NCI-H82 treated with DMSO at 0.1 percent for 48 hours (cell line): ENCODE results near the gene AKAP3.

Experiments
- DNase-seq: peaks from one replicate; lab custom pipeline; 2025; ENCODE audit not compliant: unreplicated experiment; lab: John Stamatoyannopoulos, UW

The AKAP3 gene

DNA sequence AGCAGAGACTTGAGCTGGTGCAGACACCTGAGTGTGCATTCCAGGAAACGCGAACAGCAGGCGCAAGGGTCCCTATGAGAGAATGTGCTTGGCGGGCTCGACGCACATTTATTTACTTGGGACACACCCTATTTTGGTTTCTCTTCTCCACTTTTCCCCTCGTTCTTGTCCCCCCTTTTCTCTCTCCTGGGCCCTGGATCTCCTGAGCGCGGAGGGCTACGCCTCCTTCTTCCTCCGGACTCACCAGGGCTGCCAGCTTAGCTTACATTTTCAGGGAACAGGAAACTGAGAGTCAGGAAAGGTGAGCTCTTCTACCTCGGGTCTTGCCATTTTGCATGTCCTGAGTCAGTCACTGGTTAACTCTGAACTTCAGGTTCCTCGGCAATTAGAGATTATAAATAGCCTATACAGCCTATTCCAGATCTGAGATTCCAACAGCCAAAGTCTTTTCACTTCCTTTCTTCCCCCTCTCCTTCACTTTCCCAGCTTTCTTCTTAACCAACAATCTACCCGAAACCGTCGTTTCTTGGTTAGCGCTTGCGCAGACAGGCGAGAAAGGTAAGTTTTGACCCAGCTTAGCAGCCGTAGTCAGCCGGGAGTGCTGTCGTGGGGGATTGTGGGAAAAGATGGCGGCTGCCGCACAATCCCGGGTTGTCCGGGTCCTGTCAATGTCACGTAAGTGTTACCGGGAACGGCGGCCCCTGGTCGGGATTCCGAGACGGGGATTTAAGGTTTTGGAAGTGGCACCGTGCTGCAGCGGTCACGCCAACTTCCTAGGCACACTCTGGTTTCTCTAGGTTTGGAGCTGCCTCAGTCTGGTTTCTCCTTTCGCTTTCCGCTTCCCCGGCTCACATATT, at the start of gene AKAP3, which contains the start of gene NDUFA9:
Gene AKAP3 (minus strand): TSS at position 551 of the 857 bp plus-strand sequence. CDS start 10,855 bp downstream, outside the sequence.
Gene NDUFA9 (plus strand): TSS at position 614 of the 857 bp plus-strand sequence. CDS start 13 bp downstream, at position 627.
- DNase-seq, result peak; percentile 78

DNA sequence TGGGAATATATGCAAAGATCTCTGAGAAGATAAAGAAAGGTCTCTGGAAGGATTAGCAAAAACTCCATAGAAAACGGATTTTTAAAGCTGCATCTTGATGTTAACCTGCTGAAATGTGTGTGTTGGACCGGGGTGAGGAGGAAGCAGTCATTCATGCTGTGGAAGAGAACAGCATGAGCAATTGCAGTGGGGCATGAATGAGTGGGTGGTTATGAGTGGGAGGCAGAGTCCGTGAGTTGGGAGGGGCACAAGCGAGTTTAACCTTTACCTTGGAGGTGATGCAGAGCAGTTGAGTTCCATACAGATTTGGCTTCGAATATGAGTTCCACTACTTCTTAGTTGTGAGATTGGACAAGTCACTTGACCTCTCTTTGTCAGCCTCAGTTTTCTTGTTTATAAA, 41.9 kb upstream of the AKAP3 start:
- no peak for DNase-seq

DNA sequence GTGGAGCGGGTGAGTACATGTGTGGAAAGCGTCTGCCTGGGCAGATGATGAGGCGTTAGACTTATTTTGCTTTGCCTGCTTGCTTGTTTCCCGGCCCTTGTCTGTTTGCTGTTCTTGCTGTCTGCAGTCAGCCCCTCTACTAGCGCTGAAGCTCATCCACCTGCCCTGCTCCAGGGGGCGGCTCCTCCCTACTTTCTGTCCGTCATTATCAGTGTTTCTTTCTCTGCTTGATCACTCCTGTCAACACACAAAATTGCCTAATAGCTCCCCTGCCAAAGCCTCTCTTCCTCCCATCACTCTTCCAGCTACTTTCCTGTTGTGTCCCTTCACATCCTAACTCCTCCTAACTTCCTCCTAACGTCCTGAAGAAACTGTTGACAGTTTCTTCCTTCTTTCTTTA, 36.5 kb upstream of the AKAP3 start:
- no peak for DNase-seq

DNA sequence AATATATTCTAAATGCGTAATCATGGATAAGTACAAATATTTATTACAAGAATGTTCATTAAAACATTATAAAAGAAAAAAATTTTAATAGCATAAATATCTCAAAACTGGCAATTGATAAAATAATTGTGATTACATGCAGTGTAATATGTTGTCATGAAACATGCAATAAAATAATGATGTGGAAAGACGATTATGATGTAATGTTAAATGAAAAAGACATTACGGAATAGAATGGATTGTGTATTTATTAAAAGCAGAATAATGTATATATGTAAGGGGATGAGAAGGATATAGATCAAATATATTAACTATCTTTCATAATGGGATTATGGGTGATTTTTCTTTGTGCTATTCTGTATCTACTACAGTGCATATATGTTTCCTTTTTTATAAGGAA, 32.9 kb upstream of the AKAP3 start:
- no peak for DNase-seq

DNA sequence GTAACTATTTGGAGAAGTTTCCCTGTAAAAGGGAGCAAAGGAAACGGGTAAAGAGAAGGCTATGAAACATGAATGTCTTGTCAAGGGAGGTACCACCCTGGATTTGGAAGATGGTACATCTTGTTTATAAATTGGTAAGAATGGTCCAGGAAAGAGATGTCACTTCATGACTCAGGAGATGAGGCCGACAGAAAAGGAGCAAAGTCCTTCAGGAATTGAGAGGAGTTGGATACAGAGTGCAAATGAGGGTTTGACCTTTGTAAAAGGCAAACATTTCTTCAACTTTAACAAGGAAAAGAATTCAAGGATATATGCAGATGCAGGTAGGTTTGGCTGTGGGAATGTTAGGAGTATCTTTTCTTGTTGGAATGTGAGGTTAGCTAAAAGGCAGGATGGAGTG, 30.9 kb upstream of the AKAP3 start:
- no peak for DNase-seq

DNA sequence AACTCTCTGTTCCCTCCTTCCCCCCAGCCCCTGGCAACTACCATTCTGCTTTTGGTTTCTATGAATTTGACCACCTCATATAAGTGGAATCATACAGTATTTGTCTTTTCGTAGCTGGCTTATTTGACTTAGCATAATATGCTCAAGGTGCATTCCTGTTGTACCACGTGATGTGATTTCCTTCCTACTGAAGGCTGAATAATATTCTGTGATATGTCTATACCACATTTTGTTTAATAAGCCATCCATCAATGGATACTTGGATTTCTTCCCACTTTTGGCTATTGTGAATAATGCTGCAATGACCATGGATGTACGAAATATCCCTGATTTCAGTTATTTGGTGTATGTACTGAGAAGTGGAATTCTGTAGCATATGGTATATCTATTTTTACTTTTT, 16.4 kb upstream of the AKAP3 start:
- no peak for DNase-seq

DNA sequence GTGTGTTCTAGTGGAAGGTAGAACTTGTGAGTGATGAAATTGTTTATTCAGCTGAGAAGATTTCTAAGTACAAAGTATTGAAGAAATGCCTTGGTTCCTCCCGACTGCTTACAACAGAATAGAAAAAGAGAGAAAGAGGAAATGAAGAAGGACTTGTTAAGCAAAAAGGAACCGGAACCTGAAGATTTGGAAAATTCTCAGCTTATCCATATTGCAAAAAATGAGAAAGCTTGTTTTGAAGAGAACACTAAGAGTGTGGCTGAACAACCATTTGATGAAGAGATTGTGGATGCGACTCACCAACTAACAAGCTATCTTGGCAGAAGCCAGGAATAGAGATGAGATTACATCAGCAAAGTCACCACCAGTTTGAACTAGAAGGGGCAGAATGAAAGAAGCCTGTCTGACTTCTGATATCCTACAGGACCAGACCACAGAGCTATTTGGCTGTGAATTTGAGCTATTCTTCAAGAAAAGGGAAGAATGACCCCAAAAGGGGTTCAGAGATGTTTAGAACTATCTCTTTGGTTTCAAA, 15.2 kb upstream of the AKAP3 start:
- no peak for DNase-seq

DNA sequence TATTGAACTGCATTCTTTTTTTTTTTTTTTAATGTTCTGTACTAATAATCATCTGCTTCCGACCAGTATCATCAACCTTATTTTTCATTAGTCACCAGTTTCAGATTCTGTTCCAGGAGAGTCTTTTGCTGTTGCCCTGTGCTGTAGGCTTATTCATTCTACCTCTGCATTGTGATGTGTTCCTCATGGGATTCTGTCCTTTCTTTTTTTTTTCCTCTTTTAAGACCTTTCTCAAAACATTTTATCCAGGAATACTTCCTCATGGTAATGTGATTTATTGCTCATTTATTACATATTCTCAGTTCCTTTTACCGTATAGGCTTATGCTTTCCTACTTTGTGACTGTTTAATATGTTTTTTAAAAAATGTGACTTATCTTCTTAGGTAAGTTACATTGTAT, 4.8 kb upstream of the AKAP3 start:
- no peak for DNase-seq

DNA sequence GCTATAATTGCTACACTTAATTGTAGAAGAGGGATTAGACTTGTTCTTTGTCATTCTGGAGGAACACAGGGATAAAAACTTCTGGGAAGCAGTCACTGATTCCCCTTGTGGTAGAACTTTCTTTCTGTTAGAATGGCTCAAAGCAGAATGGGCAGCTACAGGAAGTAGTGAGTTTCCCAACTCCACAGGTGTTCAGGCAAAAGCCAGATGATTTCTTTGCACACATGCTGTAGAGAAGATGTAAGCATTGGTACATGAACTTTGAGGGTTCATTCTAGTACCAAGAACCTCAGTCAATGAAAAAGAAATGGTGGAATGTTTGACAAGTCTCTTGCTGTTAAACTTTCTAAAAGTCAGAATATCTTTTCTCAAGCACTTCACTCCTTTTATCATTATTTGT, 4.4 kb upstream of the AKAP3 start:
- no peak for DNase-seq

DNA sequence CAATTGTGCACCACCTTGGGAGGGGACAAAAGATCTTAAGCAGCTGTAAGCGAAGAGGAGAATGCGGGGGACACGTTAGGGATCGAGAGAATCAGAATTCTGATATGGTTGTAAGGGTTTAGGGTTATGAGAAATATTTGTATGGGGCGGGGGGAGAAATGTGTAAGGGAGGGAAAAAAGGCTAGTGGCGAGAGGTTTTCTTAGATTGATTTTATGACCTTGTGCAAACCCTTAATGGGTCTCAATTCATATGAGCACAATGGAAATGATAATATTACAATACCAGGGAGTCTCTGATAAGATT, 459 bp upstream of the AKAP3 start:
- no peak for DNase-seq

DNA sequence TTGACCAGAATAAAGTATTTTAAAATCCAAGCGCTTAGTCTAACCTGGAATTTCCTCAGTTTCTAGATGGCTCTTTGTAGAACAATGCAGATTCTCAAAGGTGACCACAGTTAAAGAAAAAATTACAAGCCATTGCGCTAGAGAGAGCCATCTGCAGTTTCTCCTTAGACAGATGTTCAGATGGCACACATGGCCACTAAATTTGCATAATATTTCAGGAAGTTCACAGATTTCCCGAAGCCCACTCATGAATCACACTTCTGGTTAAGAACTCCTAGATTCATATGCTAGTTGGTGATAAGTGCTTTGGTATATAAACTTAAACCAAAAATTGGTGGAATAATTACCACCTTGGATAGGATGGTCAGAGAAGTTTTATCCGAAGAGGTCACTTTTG, 749 bp downstream of the AKAP3 start:
- no peak for DNase-seq

DNA sequence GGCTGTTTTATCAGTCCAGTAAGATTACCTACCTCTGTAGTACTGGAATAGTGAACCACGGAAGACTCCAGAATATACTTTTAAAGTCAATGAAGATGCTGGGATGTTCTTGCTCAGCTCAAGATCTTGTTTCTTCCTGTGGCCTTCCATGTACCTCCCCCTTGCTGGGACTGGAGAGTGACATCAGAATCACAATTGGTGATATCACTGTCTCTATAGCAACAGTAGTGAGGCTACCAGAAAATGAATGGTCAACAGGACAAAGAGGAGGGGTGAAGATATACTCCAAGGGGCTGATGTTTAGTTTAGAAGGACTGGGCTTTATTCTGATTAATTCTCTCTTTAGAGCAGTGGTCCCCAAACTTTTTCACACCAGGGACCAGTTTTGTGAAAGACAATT, 3.8 kb downstream of the AKAP3 start:
- DNase-seq, result no peak

DNA sequence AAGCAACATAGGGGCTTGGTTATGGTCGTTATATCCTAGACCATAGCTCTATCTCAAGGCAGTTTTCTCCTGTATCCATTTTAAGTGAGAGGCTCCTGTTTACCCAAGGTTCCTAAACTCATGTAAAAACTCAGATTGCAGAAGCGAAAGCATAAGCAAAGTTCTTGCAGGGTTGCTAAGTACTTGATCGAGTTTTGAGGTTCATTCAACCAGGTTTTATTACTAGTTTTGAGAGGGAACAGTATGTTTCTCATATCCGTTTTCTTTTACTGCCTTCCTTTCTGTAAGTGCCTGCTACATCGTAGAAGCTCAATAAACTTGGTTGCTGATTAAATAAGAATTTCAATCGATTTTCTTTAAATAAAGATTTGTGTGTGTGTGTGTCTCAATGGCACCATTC, 5.1 kb downstream of the AKAP3 start:
- no peak for DNase-seq

DNA sequence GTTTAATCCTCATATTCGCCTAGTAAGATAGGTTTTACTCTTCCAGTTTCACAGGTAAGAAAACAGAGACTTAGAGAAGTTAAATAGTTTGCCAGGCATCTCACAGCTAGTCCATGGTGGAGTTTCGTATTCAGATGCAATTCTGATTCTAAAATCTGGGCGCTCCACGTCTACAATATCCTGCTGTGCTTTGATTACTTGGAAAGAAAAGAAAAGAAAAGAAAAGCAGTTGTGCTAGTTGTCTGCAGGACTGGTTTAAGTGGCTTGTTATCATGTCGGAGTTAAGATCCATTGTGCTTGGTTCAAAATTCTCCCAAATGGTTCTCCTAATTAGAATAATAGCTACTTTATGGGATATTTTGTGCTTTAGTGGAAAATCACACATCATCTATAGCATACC, 18.6 kb downstream of the AKAP3 start:
- DNase-seq, result no peak

DNA sequence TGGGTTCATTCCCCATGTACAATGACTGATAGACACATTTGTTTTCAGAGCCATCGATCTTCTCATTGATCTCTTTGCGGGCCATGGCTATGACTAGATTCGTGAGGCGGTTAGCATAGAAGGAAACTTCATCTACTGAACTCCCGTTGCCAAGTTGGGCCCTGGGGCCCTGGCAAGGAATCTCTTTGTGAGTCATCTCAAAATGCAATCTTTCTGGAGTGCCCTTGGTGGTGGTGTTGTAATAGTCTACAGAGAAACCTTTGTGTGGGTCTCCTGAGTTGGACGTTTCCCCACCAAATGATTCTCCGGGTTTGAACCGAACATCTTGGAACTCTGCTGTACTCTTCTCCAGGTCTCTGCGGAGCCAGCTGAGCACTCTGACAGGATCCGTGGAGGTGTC, 20.4 kb downstream of the AKAP3 start:
- no peak for DNase-seq

DNA sequence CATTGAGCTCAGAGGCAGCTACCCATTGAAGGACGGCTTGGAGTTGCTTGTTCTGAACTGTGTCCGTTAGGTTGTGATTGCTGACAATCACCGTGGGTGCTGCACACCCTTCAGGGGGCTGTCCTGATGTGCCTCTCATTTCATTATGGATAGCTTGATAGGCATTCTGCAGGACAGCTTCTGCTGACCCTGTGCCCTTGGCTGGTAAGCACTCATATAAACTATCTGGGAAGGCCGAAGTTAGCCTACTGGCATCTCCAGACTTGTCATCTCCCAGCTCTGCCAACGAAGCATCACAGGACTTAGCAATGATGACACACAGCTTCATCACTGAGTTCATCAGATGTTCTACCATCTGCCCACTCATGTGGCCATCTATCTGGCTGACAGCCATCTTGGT, 22.3 kb downstream of the AKAP3 start:
- no peak for DNase-seq

DNA sequence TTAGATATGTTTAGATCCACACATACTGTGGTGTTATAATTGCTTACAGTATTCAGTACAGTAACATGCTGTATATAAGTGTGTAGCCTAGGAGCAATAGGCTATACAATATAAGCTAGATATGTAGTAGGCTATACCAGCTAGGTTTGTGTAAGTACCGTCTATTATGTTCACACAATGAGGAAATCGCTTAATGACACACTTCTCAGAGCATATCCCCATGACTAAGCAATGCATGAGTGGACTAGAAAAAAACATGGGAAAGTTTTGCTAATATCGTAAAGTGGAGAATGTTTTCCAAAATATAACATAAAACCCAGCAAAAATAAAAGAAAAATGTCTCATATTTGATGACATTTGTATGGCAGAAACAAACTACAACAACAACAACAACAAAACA, 27.3 kb downstream of the AKAP3 start:
- DNase-seq, result no peak

DNA sequence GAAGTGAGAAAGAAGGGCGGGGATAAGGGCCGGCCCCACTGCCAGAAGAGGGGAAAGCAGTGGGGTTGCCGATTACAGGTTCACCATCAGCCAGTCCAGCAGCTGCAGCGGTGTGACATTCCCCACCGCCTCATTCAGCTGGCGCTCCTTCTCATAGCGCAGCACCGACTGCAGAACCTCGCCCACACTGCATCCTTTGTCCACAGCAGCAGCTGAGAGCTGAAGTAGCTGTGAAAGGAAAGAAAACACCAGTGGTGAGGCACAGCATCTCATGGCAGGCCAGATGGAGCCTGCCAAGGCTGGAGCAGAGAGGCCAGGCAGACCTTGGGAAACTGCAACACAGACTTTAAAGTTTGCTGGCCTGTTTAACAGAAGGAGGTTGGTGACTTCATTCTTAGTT, 33.2 kb downstream of the AKAP3 start:
- no peak for DNase-seq

DNA sequence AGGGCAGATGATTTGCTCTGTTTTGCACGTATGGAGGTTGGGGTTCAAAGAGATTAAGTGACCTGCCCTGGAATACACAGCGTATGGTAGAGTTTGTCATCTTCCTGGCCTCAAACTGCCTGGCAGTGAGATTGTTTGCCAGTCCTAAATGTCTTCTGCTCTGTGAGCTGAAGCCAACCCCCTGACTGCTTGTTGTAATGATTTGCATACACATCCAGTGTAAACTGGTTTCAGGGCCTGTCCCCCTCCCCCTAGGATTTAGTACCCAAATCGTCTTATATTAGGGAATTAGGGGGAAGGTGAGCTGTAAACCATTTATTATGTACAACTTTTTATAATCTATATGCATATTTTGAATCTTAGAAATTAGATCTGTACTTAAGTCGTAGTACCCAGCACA, 38.4 kb downstream of the AKAP3 start:
- DNase-seq, result peak; percentile 95

DNA sequence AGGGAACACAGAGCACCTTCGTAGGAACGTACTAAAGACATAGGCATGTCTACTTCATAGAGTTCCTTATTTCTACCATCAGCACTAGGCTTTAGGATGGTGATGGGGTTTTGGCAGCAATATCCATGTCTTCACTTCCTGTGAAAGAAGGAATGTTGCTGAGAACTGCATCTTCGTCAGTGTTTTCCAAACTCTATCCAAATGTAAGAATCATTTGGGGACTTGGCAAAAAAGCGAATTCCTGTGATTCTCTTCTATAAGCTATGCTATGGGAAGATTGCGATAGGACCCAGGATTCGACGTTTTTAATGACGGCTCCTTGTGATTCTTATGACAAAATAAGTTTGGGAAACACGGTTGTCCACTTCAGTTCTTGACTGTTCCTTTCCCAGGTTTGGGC, 39.8 kb downstream of the AKAP3 start:
- DNase-seq, result no peak

DNA sequence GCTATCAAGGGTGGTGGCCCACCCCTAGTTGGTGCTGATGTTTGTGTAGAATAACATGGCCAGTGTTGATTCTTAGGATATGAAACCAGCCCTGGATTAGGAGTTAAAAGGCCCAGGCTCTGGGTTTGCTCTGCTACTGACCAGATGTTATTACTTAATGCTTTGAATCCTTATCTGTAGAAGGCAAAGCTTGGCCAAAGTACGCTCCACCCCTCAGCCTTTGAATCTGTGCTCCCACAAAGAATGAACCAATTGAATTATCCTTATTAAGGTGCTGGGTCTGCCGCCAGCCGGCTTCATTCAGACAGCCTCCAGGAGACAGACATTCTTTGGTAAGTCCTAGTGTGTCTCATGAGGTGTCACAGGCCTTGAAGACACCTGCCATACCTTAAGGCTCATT, 41.8 kb downstream of the AKAP3 start:
- peak; percentile 96 for DNase-seq

DNA sequence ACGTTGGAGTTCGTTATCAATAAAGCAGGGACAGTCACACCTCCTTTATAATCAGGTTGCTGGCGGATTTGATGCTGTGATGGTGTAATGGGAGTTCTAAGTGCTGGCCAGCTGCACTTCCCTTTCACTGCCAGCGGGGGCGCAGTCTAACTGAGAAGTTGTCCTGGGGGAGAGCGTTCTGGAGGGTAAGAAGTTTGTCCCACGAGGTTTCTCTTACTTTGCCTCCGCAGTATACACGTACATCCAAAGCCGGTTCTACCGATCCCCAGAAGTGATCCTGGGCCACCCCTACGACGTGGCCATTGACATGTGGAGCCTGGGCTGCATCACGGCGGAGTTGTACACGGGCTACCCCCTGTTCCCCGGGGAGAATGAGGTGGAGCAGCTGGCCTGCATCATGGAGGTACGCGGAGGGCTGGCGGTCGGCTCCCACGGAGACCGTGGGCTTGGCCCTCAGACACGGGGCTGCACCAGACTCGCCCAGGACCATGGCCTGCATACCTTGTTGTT, 44.1 kb downstream of the AKAP3 start:
- DNase-seq, result peak; percentile 84

DNA sequence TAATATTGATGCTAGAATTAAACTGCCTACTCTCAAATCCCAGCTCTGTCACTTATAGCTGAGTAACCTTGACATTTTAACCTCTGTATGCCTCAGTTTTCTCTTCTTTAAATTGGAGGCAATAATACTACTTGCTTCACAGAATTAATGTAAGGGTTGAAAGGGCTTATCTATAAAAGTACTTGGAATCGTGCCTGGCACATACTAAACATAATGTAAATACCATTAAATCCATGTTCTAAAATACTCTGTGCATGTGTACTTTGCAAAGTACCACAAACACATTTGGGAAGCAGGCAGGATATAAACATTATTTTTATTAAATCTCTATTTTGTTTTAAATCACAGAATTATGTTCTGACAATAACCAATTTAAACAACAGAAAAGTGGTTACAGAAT, 44.9 kb downstream of the AKAP3 start:
- no peak for DNase-seq
